H1 (cell line): ENCODE results near the gene FBXL5. TPM values are rescaled to one million over a fixed set of nuclear protein-coding genes. Genes with fewer than 3 reads are reported as not detected.
A peak's percentile ranks its signal among the peaks of the same experiment; 100 is the strongest.

Experiments used
- CTCF ChIA-PET: fragments of 300-600 bp; sonication (Branson Sonifier 250); formaldehyde crosslinking; loops from one replicate; lab custom pipeline; 2021; ENCODE audit not compliant: partially characterized antibody; lab: Charles Lee
- POLR2A ChIA-PET: fragments of 300-600 bp; sonication (Branson Sonifier 250); formaldehyde crosslinking; loops from one replicate; lab custom pipeline; 2021; ENCODE audit warnings: inconsistent platforms; ENCODE audit not compliant: partially characterized antibody; lab: Charles Lee
- DNase-seq, 2 experiments: peaks; one replicate each; pipeline versions ENCODE4 v3.0.0 to v3.0.0-alpha.2; 2010 to 2022; ENCODE audit warnings: low spot score in 2 of 2, low read depth in 1 of 2, mixed read lengths in 1 of 2
- FAIRE-seq: peaks from 2 replicates; lab custom pipeline; 2011; peaks lifted over from hg19 to GRCh38; lab: Jason Lieb, UNC
- H2AFZ ChIP-seq: 2 replicates; pipeline ENCODE4 v1.8.1; 2012; ENCODE audit warnings: low read length, inconsistent platforms
- H2AK5ac ChIP-seq: 2 replicates; pipeline ENCODE4 v1.6.1; 2013; ENCODE audit warnings: low read depth, low read length
- H2BK120ac ChIP-seq: replicated peaks from 2 replicates; pipeline ENCODE3; 2013; ENCODE audit warnings: low read depth, low read length, inconsistent platforms
- H2BK12ac ChIP-seq: 2 replicates; pipeline ENCODE4 v1.6.1; 2013; ENCODE audit warnings: low read depth, low read length
- H2BK15ac ChIP-seq: 2 replicates; pipeline ENCODE4 v1.6.1; 2013; ENCODE audit warnings: low read length
- H2BK20ac ChIP-seq: 2 replicates; pipeline ENCODE4 v1.6.1; 2013; ENCODE audit warnings: low read length
- H2BK5ac ChIP-seq: 2 replicates; pipeline ENCODE4 v1.6.1; 2013; ENCODE audit warnings: low read depth, low read length
- H3K14ac ChIP-seq: 2 replicates; pipeline ENCODE4 v1.6.1; 2013; ENCODE audit warnings: inconsistent platforms; ENCODE audit not compliant: insufficient read length
- H3K18ac ChIP-seq: 2 replicates; pipeline ENCODE4 v1.6.1; 2013; ENCODE audit warnings: low read length; ENCODE audit errors: extremely low read depth
- H3K23ac ChIP-seq: 2 replicates; pipeline ENCODE4 v1.6.1; 2013; ENCODE audit warnings: inconsistent platforms; ENCODE audit not compliant: insufficient read length
- H3K23me2 ChIP-seq: 2 replicates; pipeline ENCODE4 v1.6.1; 2013; ENCODE audit warnings: low read depth, low read length
- H3K27ac ChIP-seq: 2 replicates; pipeline ENCODE4 v1.6.1; 2011; ENCODE audit warnings: low read depth, low read length, inconsistent platforms
- H3K27me3 ChIP-seq, 4 experiments: replicated peaks in 1 of 4; 1 replicate in 1 of 4; 2 replicates in 3 of 4; pipeline versions ENCODE4 v1.6.1 to v1.8.1; 2011 to 2013; ENCODE audit warnings: low read length in 3 of 4, mild to moderate bottlenecking in 3 of 4, inconsistent platforms in 2 of 4, mixed read lengths in 2 of 4, moderate library complexity in 1 of 4; ENCODE audit not compliant: control insufficient read depth in 3 of 4, insufficient read depth in 3 of 4; ENCODE audit errors: extremely low read depth in 1 of 4
- H3K36me3 ChIP-seq, 4 experiments: 2 replicates each; pipeline versions ENCODE4 v1.6.1 to v1.8.1; 2011 to 2013; ENCODE audit warnings: mild to moderate bottlenecking in 4 of 4, low read length in 3 of 4, moderate library complexity in 2 of 4, control low read depth in 1 of 4, inconsistent platforms in 1 of 4; ENCODE audit not compliant: insufficient read depth in 4 of 4, control insufficient read depth in 2 of 4
- H3K4ac ChIP-seq: replicated peaks from 2 replicates; pipeline ENCODE3; 2013; ENCODE audit warnings: low read length, low read depth, mixed read lengths, inconsistent platforms; ENCODE audit not compliant: insufficient read length
- H3K4me1 ChIP-seq, 4 experiments: replicated peaks in 1 of 4; 1 replicate in 1 of 4; 2 replicates in 3 of 4; pipeline versions ENCODE4 v1.6.1 to v1.8.1; 2011 to 2013; ENCODE audit warnings: low read length in 3 of 4, inconsistent platforms in 2 of 4, mixed read lengths in 1 of 4; ENCODE audit not compliant: insufficient read depth in 4 of 4, control insufficient read depth in 3 of 4
- H3K4me2 ChIP-seq, 2 experiments: 2 replicates each; pipeline versions ENCODE4 v1.6.1 to v1.8.1; 2011 to 2013; ENCODE audit warnings: low read depth in 2 of 2, low read length in 2 of 2, control low read depth in 1 of 2, inconsistent platforms in 1 of 2, mild to moderate bottlenecking in 1 of 2; ENCODE audit not compliant: insufficient read depth in 1 of 2
- H3K4me3 ChIP-seq, 4 experiments: fragments of 200-600, 300-600 bp in 1 of 4; sonication (generic), shearing (Covaris generic), sonication (Bioruptor Twin) in 1 of 4; 2 replicates each; pipeline versions ENCODE4 v1.5.1 to v1.8.1; 2011 to 2016; ENCODE audit warnings: low read length in 4 of 4, low read depth in 3 of 4, control low read depth in 2 of 4, inconsistent platforms in 2 of 4, mild to moderate bottlenecking in 2 of 4, mixed read lengths in 1 of 4, moderate library complexity in 1 of 4; ENCODE audit not compliant: insufficient read depth in 2 of 4; ENCODE audit errors: extremely low read depth in 1 of 4
- H3K56ac ChIP-seq: replicated peaks from 2 replicates; pipeline ENCODE3; 2013; ENCODE audit warnings: low read depth, mild to moderate bottlenecking, mixed read lengths, low read length, inconsistent platforms; ENCODE audit not compliant: insufficient read length
- H3K79me1 ChIP-seq: 2 replicates; pipeline ENCODE4 v1.6.1; 2013; ENCODE audit warnings: low read depth, low read length, control low read depth
- H3K79me2 ChIP-seq, 2 experiments: 2 replicates each; pipeline versions ENCODE4 v1.6.1 to v1.8.1; 2012 to 2013; ENCODE audit warnings: low read length in 2 of 2, mild to moderate bottlenecking in 2 of 2, inconsistent platforms in 1 of 2; ENCODE audit not compliant: insufficient read depth in 2 of 2, control insufficient read depth in 1 of 2
- H3K9ac ChIP-seq, 4 experiments: replicated peaks in 1 of 4; 1 replicate in 1 of 4; 2 replicates in 3 of 4; pipeline versions ENCODE4 v1.6.1 to v1.8.1; 2011 to 2013; ENCODE audit warnings: low read depth in 3 of 4, low read length in 3 of 4, control low read depth in 2 of 4, mild to moderate bottlenecking in 2 of 4, moderate library complexity in 2 of 4, inconsistent platforms in 1 of 4; ENCODE audit errors: extremely low read depth in 1 of 4
- H3K9me3 ChIP-seq, 2 experiments: 2 replicates each; pipeline versions ENCODE4 v1.6.1 to v1.8.1; 2012 to 2013; ENCODE audit warnings: mild to moderate bottlenecking in 2 of 2, moderate library complexity in 2 of 2, control low read depth in 1 of 2, inconsistent platforms in 1 of 2, low read depth in 1 of 2, low read length in 1 of 2, mixed read lengths in 1 of 2; ENCODE audit not compliant: insufficient read depth in 2 of 2
- H4K20me1 ChIP-seq, 2 experiments: replicated peaks in 1 of 2; 2 replicates each; pipeline versions ENCODE3 to v1.8.1; 2011 to 2013; ENCODE audit warnings: inconsistent platforms in 2 of 2, low read length in 2 of 2, mild to moderate bottlenecking in 1 of 2; ENCODE audit not compliant: insufficient read depth in 2 of 2, control insufficient read depth in 1 of 2
- H4K5ac ChIP-seq: 2 replicates; pipeline ENCODE4 v1.6.1; 2013; ENCODE audit warnings: low read length, low read depth, mixed read lengths, inconsistent platforms; ENCODE audit not compliant: insufficient read length
- H4K8ac ChIP-seq: 2 replicates; pipeline ENCODE4 v1.8.0; 2013; ENCODE audit warnings: mild to moderate bottlenecking, moderate library complexity, low read length, inconsistent platforms; ENCODE audit not compliant: insufficient read depth; ENCODE audit errors: extremely low read depth
- H4K91ac ChIP-seq: replicated peaks from 2 replicates; pipeline ENCODE3; 2013; ENCODE audit warnings: low read length, mixed read lengths, inconsistent platforms; ENCODE audit not compliant: insufficient read length
- ASH2L ChIP-seq: fragments of 200-600, 300-600 bp; sonication (generic); IDR thresholded peaks from one replicate; pipeline ENCODE4 v1.7.1; 2017; ENCODE audit warnings: low read length
- ATF2 ChIP-seq: IDR thresholded peaks from 2 replicates; pipeline ENCODE4 v1.6.1; 2012; ENCODE audit warnings: low read length, inconsistent platforms
- ATF3 ChIP-seq: IDR thresholded peaks from 2 replicates; pipeline ENCODE4 v1.6.1; 2011; ENCODE audit warnings: low read depth, mild to moderate bottlenecking, low read length; ENCODE audit not compliant: insufficient read depth
- CBX5 ChIP-seq: fragments of 300-800, 300-1000 bp; sonication (generic); IDR thresholded peaks from 2 replicates; pipeline ENCODE4 v1.7.1; 2016; ENCODE audit warnings: antibody characterized with exemption, low read length, low read depth
- CEBPB ChIP-seq: IDR thresholded peaks from 2 replicates; pipeline ENCODE4 v1.6.1; 2012; ENCODE audit warnings: low read depth, low read length
- CHD2 ChIP-seq: IDR thresholded peaks from 2 replicates; pipeline ENCODE4 v1.6.1; 2012; ENCODE audit warnings: low read length, improper control_type of control experiment
- CTBP2 ChIP-seq: IDR thresholded peaks from 2 replicates; pipeline ENCODE4 v1.7.0; 2011; ENCODE audit warnings: borderline replicate concordance, mild to moderate bottlenecking, moderate library complexity, mixed read lengths, low read length; ENCODE audit not compliant: insufficient read depth, insufficient read length
- NRF1 ChIP-seq: IDR thresholded peaks from 2 replicates; pipeline ENCODE4 v1.6.1; 2011; ENCODE audit warnings: mild to moderate bottlenecking, low read depth, low read length, improper control_type of control experiment
- POU5F1 ChIP-seq: IDR thresholded peaks from 2 replicates; pipeline ENCODE4 v1.6.1; 2011; ENCODE audit warnings: low read depth, mild to moderate bottlenecking, low read length, moderate library complexity
- RFX5 ChIP-seq: IDR thresholded peaks from 2 replicates; pipeline ENCODE4 v1.6.1; 2011; ENCODE audit warnings: low read depth, low read length, improper control_type of control experiment, borderline replicate concordance
- SIRT6 ChIP-seq: IDR thresholded peaks from one replicate; pipeline ENCODE4 v1.7.1; 2012; ENCODE audit warnings: low read length, inconsistent platforms
- SUZ12 ChIP-seq: fragments of 200-600 bp; sonication (generic); IDR thresholded peaks from 2 replicates; pipeline ENCODE4 v1.6.1; 2012; ENCODE audit warnings: mild to moderate bottlenecking, inconsistent platforms, low read length, moderate library complexity, mixed read lengths
- WGBS, 2 experiments: shearing (Covaris generic) in 1 of 2; methylation state at CpG; one replicate each; pipeline versions ENCODE4 v1.1.6 to v1.1.7; 2013 to 2015; ENCODE audit warnings: low lambda C conversion rate in 2 of 2, mixed read lengths in 2 of 2, inconsistent platforms in 1 of 2, low coverage in 1 of 2, missing lambda C conversion rate in 1 of 2; ENCODE audit not compliant: insufficient replicate concordance in 2 of 2, insufficient coverage in 1 of 2, insufficient read length in 1 of 2; ENCODE audit errors: extremely low coverage in 1 of 2, missing lambda C conversion rate in 1 of 2; 5-methylcytosine and 5-hydroxymethylcytosine counted together
- polyA plus RNA-seq, 7 experiments: library from polyadenylated mRNA; depleted of rRNA in 3 of 7; stranded (reverse) in 5 of 7; unstranded in 2 of 7; fragments of >200 nt in 5 of 7; fragments of 200-250 nt in 2 of 7; gene quantifications; 1 replicate in 5 of 7; 2 replicates in 1 of 7; 4 replicates in 1 of 7; pipeline versions ENCODE4 v1.2.1 to v1.2.3, GENCODE V29; 2011 to 2013; ENCODE audit warnings: missing spikeins in 2 of 7, mixed read lengths in 2 of 7
- total RNA-seq: library from RNA; stranded (reverse); fragmentation: NEBNext Ultra II Directional; extraction: Animal tissue kit (Norgen Biotek cat#: 25700); gene quantifications from 2 replicates; pipeline ENCODE4 v1.2.1, GENCODE V29; 2021

The FBXL5 gene
- total and polyA plus RNA-seq, 2 of the 8 experiments (the other 6 are each of a cell fraction or from before 2014, with no cell fraction given), result 34.6 to 62.7 TPM

- H2AK5ac ChIP-seq, result no peak overlapping the region
- H3K4me3 ChIP-seq, result no peak overlapping the region
- no peak overlapping the region for H2BK5ac ChIP-seq
- no peak overlapping the region for H3K23ac ChIP-seq
- H4K91ac ChIP-seq, result no peak overlapping the region
- no peaks in the 10 kb centered on the region for H3K9me3 ChIP-seq
- no peak overlapping the region for H2BK20ac ChIP-seq
- peak overlapping the region; percentile 66 for H3K14ac ChIP-seq
- no peaks in the 10 kb centered on the region for H3K36me3 ChIP-seq
- H3K79me2 ChIP-seq, result peaks cover 6 to 74% of the 10 kb centered on the region in 2 experiments; a peak in 3 of 4 replicates
- no peak overlapping the region for H4K5ac ChIP-seq
- H3K9ac ChIP-seq, result no peak overlapping the region
- no peaks in the 10 kb centered on the region for H3K27me3 ChIP-seq
- H4K8ac ChIP-seq, result no peak overlapping the region
- no peak for DNase-seq
- H2BK120ac ChIP-seq, result no peak overlapping the region
- no peak overlapping the region for H2BK15ac ChIP-seq
- H4K20me1 ChIP-seq, result peaks cover 0 to 2% of the 10 kb centered on the region in 2 experiments
- no peak overlapping the region for H3K4me2 ChIP-seq
- ChIA-PET POLR2A (interaction anchor here (0.5 to 6.9 kb wide), 3 partner anchors 14 to 279 kb away, joined by 3 to 52 read pairs (median 4); no protein-coding TSS in a partner anchor), CTCF (interaction anchor here (0.6 to 2.2 kb wide), 8 partner anchors 12 to 172 kb away, joined by 3 to 12 read pairs (median 4); partner anchors contain the start of gene FAM200B)
- no peak overlapping the region for H3K4ac ChIP-seq
- H3K23me2 ChIP-seq, result peaks cover 7% of the 10 kb centered on the region
- no peak overlapping the region for H3K27ac ChIP-seq
- FAIRE-seq, result no peak
- no peak overlapping the region for H3K56ac ChIP-seq
- 88% methylated on average over 2 of the region's 2 CpGs; no CpG with 5 or more reads in 1 of the 2 experiments for WGBS, 2 experiments
- H3K4me1 ChIP-seq, result peaks cover 2 to 11% (median 5%) of the 10 kb centered on the region in 4 experiments; a peak in 5 of 7 replicates
- H2BK12ac ChIP-seq, result no peak overlapping the region
- H2AFZ ChIP-seq, result no peak overlapping the region
- no peak overlapping the region for H3K18ac ChIP-seq
- H3K79me1 ChIP-seq, result no peaks in the 10 kb centered on the region; the same call in 1 of the 2 replicates
- TF ChIP-seq CBX5 (no peak), ATF3 (no peak), CHD2 (no peak), ASH2L (no peak), POU5F1 (no peak), CEBPB (no peak), SIRT6 (no peak), SUZ12 (no peak), RFX5 (no peak), NRF1 (no peak), ATF2 (no peak), CTBP2 (no peak)
These were observed 3.5 kb downstream of the FBXL5 start for GRCh38 chr4:15651676-15652075.
